ENCODE data around the gene NR0B1. TPM values are rescaled to one million over a fixed set of nuclear protein-coding genes. Genes with fewer than 3 reads are reported as not detected.

The NR0B1 gene
- total RNA-seq, 6 donors from 2014 or later = not detected

- no peak overlapping the region for H3K27ac ChIP-seq
- no peaks in the 10 kb centered on the region for H3K27me3 ChIP-seq
- H3K4me3 ChIP-seq = no peak overlapping the region
- DNase-seq (no peak), ATAC-seq (ENCODE audit: low FRiP score in 2 of 2) (no peak)
- no peaks in the 10 kb centered on the region for H3K9me3 ChIP-seq
- no peaks in the 10 kb centered on the region for H3K4me1 ChIP-seq
- no peaks in the 10 kb centered on the region for H3K36me3 ChIP-seq
- WGBS, 2 donors = 83 to 88% methylated on average over 2 of the region's 2 CpGs
- TF ChIP-seq CTCF (IDR thresholded peaks at IDR 0.05) = no peak
- no peak for TF ChIP-seq POLR2AphosphoS5 (IDR thresholded peaks at IDR 0.05)
- TF ChIP-seq EP300 (IDR thresholded peaks at IDR 0.05) = no peak
- no peak for TF ChIP-seq POLR2A (IDR thresholded peaks at IDR 0.05)
These were observed 49.3 kb downstream of the NR0B1 start for GRCh38 chrX:30259927-30260326.

Other genes starting within 250 kb of the NR0B1 start
- gene MAGEB2, start 93.8 kb downstream of the NR0B1 start, total RNA-seq = not detected
- gene MAGEB3, start 78.7 kb downstream of the NR0B1 start, total RNA-seq = not detected
- not detected for gene MAGEB4, start 67.4 kb downstream of the NR0B1 start, total RNA-seq
- not detected for gene MAGEB1, start 62.2 kb downstream of the NR0B1 start, total RNA-seq